ENCODE data around the gene IFT80. TPM values are rescaled to one million over a fixed set of nuclear protein-coding genes. Genes with fewer than 3 reads are reported as not detected.

The IFT80 gene
- total and polyA plus RNA-seq, 2 experiments from 2014 or later: 14.1 to 33.0 TPM

DNA sequence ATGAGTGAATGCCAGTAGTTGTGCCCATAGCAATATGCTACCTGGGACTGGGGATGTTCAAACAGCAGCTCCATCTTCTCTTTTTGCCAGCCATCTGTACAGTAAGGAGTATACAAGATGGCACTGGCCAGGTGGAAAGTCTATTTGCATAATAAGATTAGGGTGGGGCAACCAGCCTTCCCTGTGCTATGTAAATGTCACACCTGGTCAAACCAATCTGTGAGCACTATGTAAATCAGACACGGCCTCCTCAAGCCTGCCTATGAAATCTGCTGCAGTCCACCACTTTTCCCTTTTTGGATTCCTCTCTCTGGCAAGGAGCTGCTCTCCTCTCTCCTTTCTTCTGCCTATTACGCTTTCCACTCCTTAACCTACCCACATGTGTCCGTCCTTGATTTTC, 120.8 kb downstream of the IFT80 start:
- Histone ChIP-seq H3K79me2 (replicated peaks; ENCODE audit: insufficient read depth) (no peaks in the 10 kb centered on the region), H3F3A (replicated peaks; ENCODE audit: low read depth) (no peaks in the 10 kb centered on the region), H3K9me2 (ENCODE audit: insufficient read depth) (no peaks in the 10 kb centered on the region), H2AFZ (no peak overlapping the region), H4K20me1 (replicated peaks; ENCODE audit: insufficient read depth) (no peaks in the 10 kb centered on the region), H3K27ac (ENCODE audit: low read depth) (no peak overlapping the region), H3K27me3 (ENCODE audit: insufficient read depth) (no peaks in the 10 kb centered on the region), H3K4me1 (ENCODE audit: insufficient read depth) (0 out of 2 replicates have a peak, but pooled peaks cover 6% of the 10 kb centered on the region), H3K36me3 (ENCODE audit: insufficient read depth) (no peaks in the 10 kb centered on the region), H3K4me2 (no peak overlapping the region), H3K4me3 (no peak overlapping the region)
- Mint-ChIP-seq H3K27me3 (ENCODE audit: insufficient read depth, low read depth, poor library complexity) (no peaks in the 10 kb centered on the region), H3K4me3 (no peak overlapping the region), H3K36me3 (ENCODE audit: low read depth) (no peaks in the 10 kb centered on the region), H3K9me3 (no peaks in the 10 kb centered on the region), H3K4me1 (peaks cover 14% of the 10 kb centered on the region), H3K27ac (0 out of 2 replicates have a peak overlapping the region, but pooled peaks have one; percentile 20)
- ATAC-seq (peak; percentile 50; the same call in 2 of the 3 replicates), DNase-seq (ENCODE audit: low spot score) (peak; percentile 15)
- TF ChIP-seq ZNF114 (CRISPR knock-in tag; IDR thresholded peaks at IDR 0.05) (no peak), EZH2 (IDR thresholded peaks at IDR 0.05; ENCODE audit: low read depth, unreplicated experiment) (no peak), ZNF331 (CRISPR knock-in tag; IDR thresholded peaks at IDR 0.05; ENCODE audit: low read depth) (no peak), POLR2AphosphoS5 (IDR thresholded peaks at IDR 0.05; ENCODE audit: low read depth) (no peak), CREB1 (CRISPR knock-in tag; IDR thresholded peaks at IDR 0.05; ENCODE audit: low read depth) (no peak), STAT1 (IDR thresholded peaks at IDR 0.05; ENCODE audit: unreplicated experiment) (no peak), JUNB (IDR thresholded peaks at IDR 0.05; ENCODE audit: unreplicated experiment) (no peak), EZH2phosphoT487 (IDR thresholded peaks at IDR 0.05; ENCODE audit: unreplicated experiment) (no peak), NANOG (IDR thresholded peaks at IDR 0.05; ENCODE audit: borderline replicate concordance) (no peak)
- TF ChIP-seq, protein P1, sequence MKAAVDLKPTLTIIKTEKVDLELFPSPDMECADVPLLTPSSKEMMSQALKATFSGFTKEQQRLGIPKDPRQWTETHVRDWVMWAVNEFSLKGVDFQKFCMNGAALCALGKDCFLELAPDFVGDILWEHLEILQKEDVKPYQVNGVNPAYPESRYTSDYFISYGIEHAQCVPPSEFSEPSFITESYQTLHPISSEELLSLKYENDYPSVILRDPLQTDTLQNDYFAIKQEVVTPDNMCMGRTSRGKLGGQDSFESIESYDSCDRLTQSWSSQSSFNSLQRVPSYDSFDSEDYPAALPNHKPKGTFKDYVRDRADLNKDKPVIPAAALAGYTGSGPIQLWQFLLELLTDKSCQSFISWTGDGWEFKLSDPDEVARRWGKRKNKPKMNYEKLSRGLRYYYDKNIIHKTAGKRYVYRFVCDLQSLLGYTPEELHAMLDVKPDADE (IDR thresholded peaks at IDR 0.05): no peak
- TF ChIP-seq, protein P2, sequence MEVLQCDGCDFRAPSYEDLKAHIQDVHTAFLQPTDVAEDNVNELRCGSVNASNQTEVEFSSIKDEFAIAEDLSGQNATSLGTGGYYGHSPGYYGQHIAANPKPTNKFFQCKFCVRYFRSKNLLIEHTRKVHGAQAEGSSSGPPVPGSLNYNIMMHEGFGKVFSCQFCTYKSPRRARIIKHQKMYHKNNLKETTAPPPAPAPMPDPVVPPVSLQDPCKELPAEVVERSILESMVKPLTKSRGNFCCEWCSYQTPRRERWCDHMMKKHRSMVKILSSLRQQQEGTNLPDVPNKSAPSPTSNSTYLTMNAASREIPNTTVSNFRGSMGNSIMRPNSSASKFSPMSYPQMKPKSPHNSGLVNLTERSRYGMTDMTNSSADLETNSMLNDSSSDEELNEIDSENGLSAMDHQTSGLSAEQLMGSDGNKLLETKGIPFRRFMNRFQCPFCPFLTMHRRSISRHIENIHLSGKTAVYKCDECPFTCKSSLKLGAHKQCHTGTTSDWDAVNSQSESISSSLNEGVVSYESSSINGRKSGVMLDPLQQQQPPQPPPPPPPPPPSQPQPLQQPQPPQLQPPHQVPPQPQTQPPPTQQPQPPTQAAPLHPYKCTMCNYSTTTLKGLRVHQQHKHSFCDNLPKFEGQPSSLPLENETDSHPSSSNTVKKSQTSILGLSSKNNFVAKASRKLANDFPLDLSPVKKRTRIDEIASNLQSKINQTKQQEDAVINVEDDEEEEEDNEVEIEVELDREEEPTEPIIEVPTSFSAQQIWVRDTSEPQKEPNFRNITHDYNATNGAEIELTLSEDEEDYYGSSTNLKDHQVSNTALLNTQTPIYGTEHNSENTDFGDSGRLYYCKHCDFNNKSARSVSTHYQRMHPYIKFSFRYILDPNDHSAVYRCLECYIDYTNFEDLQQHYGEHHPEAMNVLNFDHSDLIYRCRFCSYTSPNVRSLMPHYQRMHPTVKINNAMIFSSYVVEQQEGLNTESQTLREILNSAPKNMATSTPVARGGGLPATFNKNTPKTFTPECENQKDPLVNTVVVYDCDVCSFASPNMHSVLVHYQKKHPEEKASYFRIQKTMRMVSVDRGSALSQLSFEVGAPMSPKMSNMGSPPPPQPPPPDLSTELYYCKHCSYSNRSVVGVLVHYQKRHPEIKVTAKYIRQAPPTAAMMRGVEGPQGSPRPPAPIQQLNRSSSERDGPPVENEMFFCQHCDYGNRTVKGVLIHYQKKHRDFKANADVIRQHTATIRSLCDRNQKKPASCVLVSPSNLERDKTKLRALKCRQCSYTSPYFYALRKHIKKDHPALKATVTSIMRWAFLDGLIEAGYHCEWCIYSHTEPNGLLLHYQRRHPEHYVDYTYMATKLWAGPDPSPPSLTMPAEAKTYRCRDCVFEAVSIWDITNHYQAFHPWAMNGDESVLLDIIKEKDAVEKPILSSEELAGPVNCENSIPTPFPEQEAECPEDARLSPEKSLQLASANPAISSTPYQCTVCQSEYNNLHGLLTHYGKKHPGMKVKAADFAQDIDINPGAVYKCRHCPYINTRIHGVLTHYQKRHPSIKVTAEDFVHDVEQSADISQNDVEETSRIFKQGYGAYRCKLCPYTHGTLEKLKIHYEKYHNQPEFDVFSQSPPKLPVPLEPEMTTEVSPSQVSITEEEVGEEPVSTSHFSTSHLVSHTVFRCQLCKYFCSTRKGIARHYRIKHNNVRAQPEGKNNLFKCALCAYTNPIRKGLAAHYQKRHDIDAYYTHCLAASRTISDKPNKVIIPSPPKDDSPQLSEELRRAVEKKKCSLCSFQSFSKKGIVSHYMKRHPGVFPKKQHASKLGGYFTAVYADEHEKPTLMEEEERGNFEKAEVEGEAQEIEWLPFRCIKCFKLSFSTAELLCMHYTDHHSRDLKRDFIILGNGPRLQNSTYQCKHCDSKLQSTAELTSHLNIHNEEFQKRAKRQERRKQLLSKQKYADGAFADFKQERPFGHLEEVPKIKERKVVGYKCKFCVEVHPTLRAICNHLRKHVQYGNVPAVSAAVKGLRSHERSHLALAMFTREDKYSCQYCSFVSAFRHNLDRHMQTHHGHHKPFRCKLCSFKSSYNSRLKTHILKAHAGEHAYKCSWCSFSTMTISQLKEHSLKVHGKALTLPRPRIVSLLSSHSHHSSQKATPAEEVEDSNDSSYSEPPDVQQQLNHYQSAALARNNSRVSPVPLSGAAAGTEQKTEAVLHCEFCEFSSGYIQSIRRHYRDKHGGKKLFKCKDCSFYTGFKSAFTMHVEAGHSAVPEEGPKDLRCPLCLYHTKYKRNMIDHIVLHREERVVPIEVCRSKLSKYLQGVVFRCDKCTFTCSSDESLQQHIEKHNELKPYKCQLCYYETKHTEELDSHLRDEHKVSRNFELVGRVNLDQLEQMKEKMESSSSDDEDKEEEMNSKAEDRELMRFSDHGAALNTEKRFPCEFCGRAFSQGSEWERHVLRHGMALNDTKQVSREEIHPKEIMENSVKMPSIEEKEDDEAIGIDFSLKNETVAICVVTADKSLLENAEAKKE (CRISPR knock-in tag; IDR thresholded peaks at IDR 0.05): no peak
- TF ChIP-seq, protein P3, sequence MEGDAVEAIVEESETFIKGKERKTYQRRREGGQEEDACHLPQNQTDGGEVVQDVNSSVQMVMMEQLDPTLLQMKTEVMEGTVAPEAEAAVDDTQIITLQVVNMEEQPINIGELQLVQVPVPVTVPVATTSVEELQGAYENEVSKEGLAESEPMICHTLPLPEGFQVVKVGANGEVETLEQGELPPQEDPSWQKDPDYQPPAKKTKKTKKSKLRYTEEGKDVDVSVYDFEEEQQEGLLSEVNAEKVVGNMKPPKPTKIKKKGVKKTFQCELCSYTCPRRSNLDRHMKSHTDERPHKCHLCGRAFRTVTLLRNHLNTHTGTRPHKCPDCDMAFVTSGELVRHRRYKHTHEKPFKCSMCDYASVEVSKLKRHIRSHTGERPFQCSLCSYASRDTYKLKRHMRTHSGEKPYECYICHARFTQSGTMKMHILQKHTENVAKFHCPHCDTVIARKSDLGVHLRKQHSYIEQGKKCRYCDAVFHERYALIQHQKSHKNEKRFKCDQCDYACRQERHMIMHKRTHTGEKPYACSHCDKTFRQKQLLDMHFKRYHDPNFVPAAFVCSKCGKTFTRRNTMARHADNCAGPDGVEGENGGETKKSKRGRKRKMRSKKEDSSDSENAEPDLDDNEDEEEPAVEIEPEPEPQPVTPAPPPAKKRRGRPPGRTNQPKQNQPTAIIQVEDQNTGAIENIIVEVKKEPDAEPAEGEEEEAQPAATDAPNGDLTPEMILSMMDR (conservative IDR thresholded peaks at IDR 0.05; ENCODE audit: low read depth in 2 of 2): no peak
- TF ChIP-seq, protein P4, sequence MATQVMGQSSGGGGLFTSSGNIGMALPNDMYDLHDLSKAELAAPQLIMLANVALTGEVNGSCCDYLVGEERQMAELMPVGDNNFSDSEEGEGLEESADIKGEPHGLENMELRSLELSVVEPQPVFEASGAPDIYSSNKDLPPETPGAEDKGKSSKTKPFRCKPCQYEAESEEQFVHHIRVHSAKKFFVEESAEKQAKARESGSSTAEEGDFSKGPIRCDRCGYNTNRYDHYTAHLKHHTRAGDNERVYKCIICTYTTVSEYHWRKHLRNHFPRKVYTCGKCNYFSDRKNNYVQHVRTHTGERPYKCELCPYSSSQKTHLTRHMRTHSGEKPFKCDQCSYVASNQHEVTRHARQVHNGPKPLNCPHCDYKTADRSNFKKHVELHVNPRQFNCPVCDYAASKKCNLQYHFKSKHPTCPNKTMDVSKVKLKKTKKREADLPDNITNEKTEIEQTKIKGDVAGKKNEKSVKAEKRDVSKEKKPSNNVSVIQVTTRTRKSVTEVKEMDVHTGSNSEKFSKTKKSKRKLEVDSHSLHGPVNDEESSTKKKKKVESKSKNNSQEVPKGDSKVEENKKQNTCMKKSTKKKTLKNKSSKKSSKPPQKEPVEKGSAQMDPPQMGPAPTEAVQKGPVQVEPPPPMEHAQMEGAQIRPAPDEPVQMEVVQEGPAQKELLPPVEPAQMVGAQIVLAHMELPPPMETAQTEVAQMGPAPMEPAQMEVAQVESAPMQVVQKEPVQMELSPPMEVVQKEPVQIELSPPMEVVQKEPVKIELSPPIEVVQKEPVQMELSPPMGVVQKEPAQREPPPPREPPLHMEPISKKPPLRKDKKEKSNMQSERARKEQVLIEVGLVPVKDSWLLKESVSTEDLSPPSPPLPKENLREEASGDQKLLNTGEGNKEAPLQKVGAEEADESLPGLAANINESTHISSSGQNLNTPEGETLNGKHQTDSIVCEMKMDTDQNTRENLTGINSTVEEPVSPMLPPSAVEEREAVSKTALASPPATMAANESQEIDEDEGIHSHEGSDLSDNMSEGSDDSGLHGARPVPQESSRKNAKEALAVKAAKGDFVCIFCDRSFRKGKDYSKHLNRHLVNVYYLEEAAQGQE (IDR thresholded peaks at IDR 0.05; ENCODE audit: unreplicated experiment): no peak

All from GM23338 (cell line).